Lung (tissue), 12 donors: ENCODE data around the gene DOC2B. TPM values are rescaled to one million over a fixed set of nuclear protein-coding genes. Genes with fewer than 3 reads are reported as not detected.

ENCODE experiments used
- ATAC-seq: fragments of 200-7000 bp; cut with Tn5 transposase; one replicate; pipeline ENCODE4 v1.9.1; 2020; ENCODE audit warnings: moderate number of reproducible peaks; ENCODE audit not compliant: insufficient read depth, low FRiP score
- DNase-seq, 3 donors: peaks; one replicate each; pipeline ENCODE4 v3.0.0-alpha.2; 2013 to 2017
- H3K27ac ChIP-seq, 2 donors: one replicate each; pipeline ENCODE4 v1.5.1; 2013; ENCODE audit warnings: mild to moderate bottlenecking in 2 of 2, moderate library complexity in 2 of 2, control low read depth in 1 of 2, inconsistent platforms in 1 of 2, low read depth in 1 of 2, low read length in 1 of 2
- H3K27me3 ChIP-seq, 3 donors: one replicate each; pipeline ENCODE4 v1.5.1; 2013; ENCODE audit warnings: low read length in 2 of 3; ENCODE audit not compliant: control insufficient read depth in 3 of 3, insufficient read depth in 3 of 3
- H3K36me3 ChIP-seq, 4 donors: one replicate each; pipeline ENCODE4 v1.5.1; 2013; ENCODE audit warnings: low read length in 4 of 4, mild to moderate bottlenecking in 1 of 4, moderate library complexity in 1 of 4; ENCODE audit not compliant: control insufficient read depth in 4 of 4, insufficient read depth in 4 of 4
- H3K4me1 ChIP-seq, 5 donors: one replicate each; pipeline ENCODE4 v1.5.1; 2013; ENCODE audit warnings: low read length in 5 of 5, mild to moderate bottlenecking in 2 of 5, moderate library complexity in 1 of 5; ENCODE audit not compliant: control insufficient read depth in 5 of 5, insufficient read depth in 5 of 5
- H3K4me3 ChIP-seq: one replicate; pipeline ENCODE4 v1.5.1; 2013; ENCODE audit warnings: mild to moderate bottlenecking, control low read depth, moderate library complexity
- H3K9ac ChIP-seq, 2 donors: one replicate each; pipeline ENCODE4 v1.5.1; 2013; ENCODE audit warnings: low read length in 2 of 2, control low read depth in 1 of 2; ENCODE audit not compliant: insufficient read depth in 1 of 2
- H3K9me3 ChIP-seq, 4 donors: one replicate each; pipeline ENCODE4 v1.5.1; 2013; ENCODE audit warnings: low read length in 3 of 4, mild to moderate bottlenecking in 1 of 4, moderate library complexity in 1 of 4; ENCODE audit not compliant: control insufficient read depth in 4 of 4, insufficient read depth in 3 of 4
- WGBS, 2 donors: extraction: QIAGEN DNeasy Blood & Tissue Kit; methylation state at CpG; one replicate each; pipeline ENCODE4 v1.1.7; 2013; 5-methylcytosine and 5-hydroxymethylcytosine counted together
- polyA plus RNA-seq, 2 donors: library from polyadenylated mRNA; stranded (reverse); fragments of 200-250 nt; gene quantifications; one replicate each; pipeline ENCODE4 v1.2.1, GENCODE V29; 2013
- total RNA-seq, 2 donors: library from RNA; depleted of rRNA in 1 of 2; stranded (reverse); fragments of >200 nt in 1 of 2; gene quantifications; one replicate each; pipeline ENCODE4 v1.2.1, GENCODE V29; 2014 to 2021
- TF ChIP-seq, protein P1 (sequence below): IDR thresholded peaks from 2 replicates; pipeline ENCODE4 v1.5.1; 2012; ENCODE audit warnings: mild to moderate bottlenecking; ENCODE audit errors: control extremely low read depth, extremely low read depth
- donor health status: control.
- donor health status: control.
- donor health status: Bipolar disorder and iron deficiency.
- donor health status: healthy.
- donor health status: DM: yes; HTN: yes; CAD: no.

Gene DOC2B
- total and polyA plus RNA-seq, 4 donors: 3.0 to 7.5 (median 5.3) TPM

GRCh38 chr17:155576-155975 lies 25.9 kb downstream of the DOC2B start:
- H3K27me3 ChIP-seq: no peaks in the 10 kb centered on the region
- no peaks in the 10 kb centered on the region for H3K4me1 ChIP-seq
- peaks cover 0 to 2% (median 0%) of the 10 kb centered on the region in 4 donors for H3K36me3 ChIP-seq
- ATAC-seq: no peak
- DNase-seq: no peak
- 80 to 91% methylated on average over 7 of the region's 7 CpGs for WGBS, 2 donors
- TF ChIP-seq, protein P1, sequence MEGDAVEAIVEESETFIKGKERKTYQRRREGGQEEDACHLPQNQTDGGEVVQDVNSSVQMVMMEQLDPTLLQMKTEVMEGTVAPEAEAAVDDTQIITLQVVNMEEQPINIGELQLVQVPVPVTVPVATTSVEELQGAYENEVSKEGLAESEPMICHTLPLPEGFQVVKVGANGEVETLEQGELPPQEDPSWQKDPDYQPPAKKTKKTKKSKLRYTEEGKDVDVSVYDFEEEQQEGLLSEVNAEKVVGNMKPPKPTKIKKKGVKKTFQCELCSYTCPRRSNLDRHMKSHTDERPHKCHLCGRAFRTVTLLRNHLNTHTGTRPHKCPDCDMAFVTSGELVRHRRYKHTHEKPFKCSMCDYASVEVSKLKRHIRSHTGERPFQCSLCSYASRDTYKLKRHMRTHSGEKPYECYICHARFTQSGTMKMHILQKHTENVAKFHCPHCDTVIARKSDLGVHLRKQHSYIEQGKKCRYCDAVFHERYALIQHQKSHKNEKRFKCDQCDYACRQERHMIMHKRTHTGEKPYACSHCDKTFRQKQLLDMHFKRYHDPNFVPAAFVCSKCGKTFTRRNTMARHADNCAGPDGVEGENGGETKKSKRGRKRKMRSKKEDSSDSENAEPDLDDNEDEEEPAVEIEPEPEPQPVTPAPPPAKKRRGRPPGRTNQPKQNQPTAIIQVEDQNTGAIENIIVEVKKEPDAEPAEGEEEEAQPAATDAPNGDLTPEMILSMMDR: no peak
- no peak overlapping the region for H3K4me3 ChIP-seq
- no peak overlapping the region for H3K9ac ChIP-seq
- no peak overlapping the region for H3K27ac ChIP-seq
- no peaks in the 10 kb centered on the region for H3K9me3 ChIP-seq

DNA sequence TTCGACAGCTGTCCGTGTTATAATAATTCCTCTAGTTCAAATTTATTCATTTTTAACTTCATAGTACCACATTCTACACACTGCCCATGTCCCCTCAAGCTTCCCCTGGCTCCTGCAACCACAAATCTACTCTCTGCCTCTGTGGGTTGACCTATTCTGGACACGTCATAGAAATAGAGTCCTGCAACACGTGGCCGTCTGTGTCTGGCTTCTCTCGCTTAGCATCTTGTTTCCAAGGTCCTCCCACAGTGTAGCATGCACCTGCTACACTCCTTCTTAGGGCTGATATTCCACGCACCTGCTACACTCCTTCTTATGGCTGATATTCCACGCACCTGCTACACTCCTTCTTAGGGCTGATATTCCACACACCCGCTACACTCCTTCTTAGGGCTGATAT lies 27.6 kb downstream of the DOC2B start:
- TF ChIP-seq, protein P1: no peak
- DNase-seq: no peak
- no peak overlapping the region for H3K27ac ChIP-seq
- no peak overlapping the region for H3K9ac ChIP-seq
- no peak for ATAC-seq
- 88 to 91% methylated on average over 9 of the region's 9 CpGs for WGBS, 2 donors
- no peak overlapping the region for H3K4me3 ChIP-seq
- H3K27me3 ChIP-seq: no peaks in the 10 kb centered on the region
- peaks cover 0 to 2% (median 0%) of the 10 kb centered on the region in 4 donors for H3K36me3 ChIP-seq
- no peaks in the 10 kb centered on the region for H3K4me1 ChIP-seq
- no peaks in the 10 kb centered on the region for H3K9me3 ChIP-seq

- DNase-seq (no peak), ATAC-seq (no peak)
- Histone ChIP-seq H3K9me3 (no peaks in the 10 kb centered on the region), H3K27ac (no peak overlapping the region), H3K36me3 (peaks cover 0 to 2% (median 0%) of the 10 kb centered on the region in 4 donors), H3K4me3 (no peak overlapping the region), H3K4me1 (no peaks in the 10 kb centered on the region), H3K9ac (no peak overlapping the region), H3K27me3 (no peaks in the 10 kb centered on the region)
- 85 to 87% methylated on average over 12 of the region's 12 CpGs for WGBS, 2 donors
- TF ChIP-seq, protein P1: no peak
These were observed 28.5 kb downstream of the DOC2B start for GRCh38 chr17:152860-153420.
